Fibroblast of lung (primary cell): ENCODE measurements around the gene CCP110. TPM values are rescaled to one million over a fixed set of nuclear protein-coding genes. Genes with fewer than 3 reads are reported as not detected.

Source experiments
- DNase-seq, 2 donors: peaks; one replicate each; pipeline versions ENCODE4 v3.0.0 to v3.0.0-alpha.2; 2010; ENCODE audit warnings: low read depth in 2 of 2
- H2AFZ ChIP-seq: 2 replicates; pipeline ENCODE4 v1.5.1; 2012; ENCODE audit warnings: low read length, control low read depth, inconsistent platforms
- H3K27ac ChIP-seq: 2 replicates; pipeline ENCODE4 v1.5.1; 2011; ENCODE audit warnings: low read length, control low read depth; ENCODE audit not compliant: insufficient read depth
- H3K27me3 ChIP-seq: 2 replicates; pipeline ENCODE4 v1.5.1; 2011; ENCODE audit warnings: mild to moderate bottlenecking, low read length; ENCODE audit not compliant: control insufficient read depth, insufficient read depth
- H3K36me3 ChIP-seq: 2 replicates; pipeline ENCODE4 v1.5.1; 2011; ENCODE audit warnings: low read length; ENCODE audit not compliant: control insufficient read depth, insufficient read depth
- H3K4me1 ChIP-seq: 2 replicates; pipeline ENCODE4 v1.5.1; 2011; ENCODE audit warnings: low read length; ENCODE audit not compliant: control insufficient read depth, insufficient read depth; ENCODE audit errors: extremely low read depth
- H3K4me2 ChIP-seq: 2 replicates; pipeline ENCODE4 v1.5.1; 2011; ENCODE audit warnings: low read length, control low read depth; ENCODE audit not compliant: insufficient read depth; ENCODE audit errors: extremely low read depth
- H3K4me3 ChIP-seq, 4 experiments: fragments of 200-600 bp in 1 of 4; sonication (generic) in 1 of 4; replicated peaks in 1 of 4; 2 replicates each; pipeline ENCODE4 v1.5.1; 2011 to 2016; ENCODE audit warnings: low read length in 4 of 4, low read depth in 3 of 4, mild to moderate bottlenecking in 3 of 4, control low read depth in 2 of 4, inconsistent platforms in 1 of 4, mixed read lengths in 1 of 4; ENCODE audit not compliant: insufficient read depth in 1 of 4; ENCODE audit errors: control extremely low read depth in 1 of 4
- H3K79me2 ChIP-seq: 2 replicates; pipeline ENCODE4 v1.5.1; 2012; ENCODE audit warnings: mild to moderate bottlenecking, low read length, inconsistent platforms; ENCODE audit not compliant: control insufficient read depth, insufficient read depth
- H3K9ac ChIP-seq: 2 replicates; pipeline ENCODE4 v1.5.1; 2011; ENCODE audit warnings: mild to moderate bottlenecking, low read length, control low read depth; ENCODE audit not compliant: insufficient read depth
- H3K9me3 ChIP-seq: 2 replicates; pipeline ENCODE4 v1.5.1; 2012; ENCODE audit warnings: low read depth, low read length; ENCODE audit not compliant: control insufficient read depth, insufficient read depth
- H4K20me1 ChIP-seq: 2 replicates; pipeline ENCODE4 v1.5.1; 2011; ENCODE audit warnings: low read length; ENCODE audit not compliant: control insufficient read depth, insufficient read depth; ENCODE audit errors: extremely low read depth
- EZH2 ChIP-seq: IDR thresholded peaks from 2 replicates; pipeline ENCODE4 v1.5.1; 2012; ENCODE audit warnings: low read length, control low read depth, mild to moderate bottlenecking; ENCODE audit errors: missing control alignments
- polyA plus RNA-seq, 2 donors: library from polyadenylated mRNA; depleted of rRNA in 1 of 2; stranded (reverse) in 1 of 2; unstranded in 1 of 2; fragments of >200 nt; gene quantifications; 2 replicates each; pipeline ENCODE4 v1.2.1, GENCODE V29; 2011 to 2012; ENCODE audit warnings: missing spikeins in 1 of 2
- total RNA-seq: library from RNA; depleted of rRNA; stranded (reverse); fragments of >200 nt; gene quantifications from 2 replicates; pipeline ENCODE4 v1.2.1, GENCODE V29; 2014
- TF ChIP-seq, protein P1 (sequence below), 2 donors: IDR thresholded peaks in 1 of 2; conservative IDR thresholded peaks in 1 of 2; 1 replicate in 1 of 2; 2 replicates in 1 of 2; pipeline ENCODE4 v1.5.1; 2011 to 2012; ENCODE audit warnings: low read length in 2 of 2, control low read depth in 1 of 2, inconsistent platforms in 1 of 2, low read depth in 1 of 2, mild to moderate bottlenecking in 1 of 2

The CCP110 gene
- total and polyA plus RNA-seq, 2 donors (not counting 1 experiment from before 2014, with no cell fraction given), result 8.8 to 14.0 TPM

DNA sequence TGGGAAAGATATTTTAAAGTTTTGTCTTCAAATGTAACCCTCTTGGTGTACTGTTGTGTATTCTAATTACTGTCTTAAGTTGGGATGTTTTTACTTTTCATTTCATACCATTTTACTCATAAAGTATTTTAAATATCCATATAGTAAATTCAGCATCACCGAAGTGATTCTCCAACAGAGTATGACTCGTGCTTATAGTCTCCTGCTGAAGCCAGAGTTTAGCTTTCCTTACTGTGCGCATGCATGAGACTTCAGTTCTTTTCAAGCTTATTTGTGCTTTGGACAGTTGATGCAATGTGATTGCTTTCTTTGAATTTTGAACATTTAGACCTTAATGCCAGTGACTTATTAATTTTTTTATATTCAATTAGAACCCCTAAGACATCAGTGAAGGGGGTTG, 24.4 kb downstream of the CCP110 start:
- Histone ChIP-seq H3K4me3 (no peak overlapping the region), H3K9ac (no peak overlapping the region), H3K79me2 (no peaks in the 10 kb centered on the region), H3K27me3 (no peaks in the 10 kb centered on the region), H3K27ac (no peak overlapping the region), H3K4me2 (no peak overlapping the region), H3K9me3 (no peaks in the 10 kb centered on the region), H3K4me1 (no peaks in the 10 kb centered on the region), H4K20me1 (no peaks in the 10 kb centered on the region), H3K36me3 (peaks cover 2% of the 10 kb centered on the region), H2AFZ (no peak overlapping the region)
- TF ChIP-seq, protein P1, sequence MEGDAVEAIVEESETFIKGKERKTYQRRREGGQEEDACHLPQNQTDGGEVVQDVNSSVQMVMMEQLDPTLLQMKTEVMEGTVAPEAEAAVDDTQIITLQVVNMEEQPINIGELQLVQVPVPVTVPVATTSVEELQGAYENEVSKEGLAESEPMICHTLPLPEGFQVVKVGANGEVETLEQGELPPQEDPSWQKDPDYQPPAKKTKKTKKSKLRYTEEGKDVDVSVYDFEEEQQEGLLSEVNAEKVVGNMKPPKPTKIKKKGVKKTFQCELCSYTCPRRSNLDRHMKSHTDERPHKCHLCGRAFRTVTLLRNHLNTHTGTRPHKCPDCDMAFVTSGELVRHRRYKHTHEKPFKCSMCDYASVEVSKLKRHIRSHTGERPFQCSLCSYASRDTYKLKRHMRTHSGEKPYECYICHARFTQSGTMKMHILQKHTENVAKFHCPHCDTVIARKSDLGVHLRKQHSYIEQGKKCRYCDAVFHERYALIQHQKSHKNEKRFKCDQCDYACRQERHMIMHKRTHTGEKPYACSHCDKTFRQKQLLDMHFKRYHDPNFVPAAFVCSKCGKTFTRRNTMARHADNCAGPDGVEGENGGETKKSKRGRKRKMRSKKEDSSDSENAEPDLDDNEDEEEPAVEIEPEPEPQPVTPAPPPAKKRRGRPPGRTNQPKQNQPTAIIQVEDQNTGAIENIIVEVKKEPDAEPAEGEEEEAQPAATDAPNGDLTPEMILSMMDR (conservative IDR thresholded peaks at IDR 0.05 in 1 of 2, IDR thresholded peaks at IDR 0.05 in 1 of 2; ENCODE audit: low read depth in 1 of 2, low read length in 2 of 2), result no peak
- DNase-seq, result no peak

DNA sequence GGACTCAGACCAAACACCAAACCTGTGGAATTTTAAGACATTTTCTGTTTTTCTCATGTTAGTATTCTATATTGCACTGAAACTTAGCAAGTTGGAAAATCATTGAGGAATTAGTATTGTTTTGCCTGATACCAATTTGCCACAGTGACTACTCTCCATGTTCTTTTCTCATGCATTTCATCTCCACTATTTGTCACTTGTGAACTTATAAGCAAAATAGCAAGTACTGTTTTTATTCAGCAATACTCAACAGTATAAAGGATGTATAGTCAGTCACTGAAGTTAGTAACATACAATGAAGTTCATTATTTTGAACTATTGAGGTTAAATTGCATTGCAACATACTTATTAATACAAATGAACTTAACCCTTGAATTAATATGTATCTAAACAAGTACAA, 25.9 kb downstream of the CCP110 start:
- no peak overlapping the region for H3K27ac ChIP-seq
- TF ChIP-seq, protein P1 (conservative IDR thresholded peaks at IDR 0.05 in 1 of 2, IDR thresholded peaks at IDR 0.05 in 1 of 2; ENCODE audit: low read depth in 1 of 2, low read length in 2 of 2), result no peak
- no peak for TF ChIP-seq EZH2

DNA sequence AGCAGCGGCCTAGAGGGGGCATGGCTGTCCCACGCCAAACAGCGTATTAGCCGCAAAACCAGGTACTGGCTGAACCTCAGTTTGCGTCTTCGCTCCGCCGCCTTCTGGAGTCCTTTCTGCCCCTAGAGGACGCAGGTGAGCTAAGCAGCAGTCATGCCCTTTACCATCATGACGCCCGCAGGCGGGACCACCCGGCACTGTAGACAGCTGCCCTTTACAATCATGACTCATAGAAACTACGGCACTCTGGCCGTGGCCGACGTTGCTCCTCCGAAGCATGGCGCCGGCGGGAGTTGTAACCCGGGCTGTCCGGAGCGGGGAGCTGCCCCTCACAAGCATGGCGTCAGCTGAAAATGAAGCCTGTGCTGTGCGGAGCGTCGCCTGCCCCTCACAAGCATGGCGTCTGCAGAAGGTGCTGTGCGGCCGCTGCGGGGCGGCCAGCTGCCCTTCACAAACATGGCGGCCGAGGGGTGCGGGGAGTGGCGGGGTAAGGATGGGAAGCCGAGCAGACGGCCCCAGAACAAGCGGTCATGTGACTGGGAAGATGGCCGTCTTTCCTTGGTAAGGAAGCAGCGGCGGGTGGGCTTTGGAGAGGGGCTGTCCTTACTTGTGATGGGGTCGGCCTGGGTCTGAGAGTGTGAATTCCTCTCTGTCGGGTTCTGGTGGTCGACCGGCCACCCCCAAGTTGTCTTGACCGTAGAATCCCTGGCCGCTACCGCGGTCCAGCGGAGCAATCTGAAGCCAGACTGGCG, 31.6 kb downstream of the CCP110 start, which contains the start of gene VPS35L:
VPS35L (plus strand) TSS at position 518 of the 752 bp plus-strand sequence; CDS start at position 545, 27 bp downstream.
- TF ChIP-seq EZH2, result no peak
- TF ChIP-seq, protein P1 (conservative IDR thresholded peaks at IDR 0.05 in 1 of 2, IDR thresholded peaks at IDR 0.05 in 1 of 2; ENCODE audit: low read depth in 1 of 2, low read length in 2 of 2), result peak; percentile 46 to 70
- no peaks in the 10 kb centered on the region for H3K9me3 ChIP-seq
- DNase-seq, result peak; percentile 98 to 99
- H3K9ac ChIP-seq, result peak within 1 kb of the TSS; percentile 90
- H3K27ac ChIP-seq, result peak within 1 kb of the TSS; percentile 92
- H3K4me3 ChIP-seq, result peak within 1 kb of the TSS; percentile 73 to 91 (median 86)
- no peaks in the 10 kb centered on the region for H3K36me3 ChIP-seq
- H3K79me2 ChIP-seq, result peaks cover 8% of the 10 kb centered on the region
- H3K27me3 ChIP-seq, result no peaks in the 10 kb centered on the region
- peaks cover 2% of the 10 kb centered on the region for H3K4me1 ChIP-seq
- H2AFZ ChIP-seq, result peak within 1 kb of the TSS; percentile 92
- H4K20me1 ChIP-seq, result no peaks in the 10 kb centered on the region
- peak within 1 kb of the TSS; percentile 83 for H3K4me2 ChIP-seq

More for the DNA sequence above, 25.9 kb downstream of the CCP110 start:
- no peaks in the 10 kb centered on the region for H3K4me1 ChIP-seq
- no peaks in the 10 kb centered on the region for H3K27me3 ChIP-seq
- no peaks in the 10 kb centered on the region for H3K79me2 ChIP-seq
- no peak overlapping the region for H3K4me3 ChIP-seq
- no peak overlapping the region for H3K9ac ChIP-seq
- H3K36me3 ChIP-seq, result peaks cover 2% of the 10 kb centered on the region
- no peak overlapping the region for H3K4me2 ChIP-seq
- DNase-seq, result no peak
- no peaks in the 10 kb centered on the region for H4K20me1 ChIP-seq
- H3K9me3 ChIP-seq, result no peaks in the 10 kb centered on the region
- no peak overlapping the region for H2AFZ ChIP-seq
